MCF 10A (cell line): ENCODE results near the gene MYMK. TPM values are rescaled to one million over a fixed set of nuclear protein-coding genes. Genes with fewer than 3 reads are reported as not detected.

Source experiments
- BruUV-seq: library from RNA; stranded (reverse); fragments of 400-500 nt; replicated peaks from 2 replicates; lab custom pipeline; 2021; lab: Mats Ljungman, UMichigan
- CTCF ChIA-PET: fragments of 300-600 bp; sonication (Branson Sonifier 250); formaldehyde crosslinking; extraction: SDS; loops from one replicate; lab custom pipeline; 2021; ENCODE audit warnings: antibody characterized with exemption, inconsistent platforms; lab: Yijun Ruan, JAX
- POLR2A ChIA-PET: fragments of 300-600, 350-650 bp; sonication (Branson Sonifier 250); formaldehyde crosslinking; extraction: SDS; loops from one replicate; lab custom pipeline; 2020; ENCODE audit warnings: antibody characterized with exemption, inconsistent platforms; lab: Yijun Ruan, JAX
- DNase-seq: peaks from one replicate; pipeline ENCODE4 v3.0.0-alpha.2; 2018; ENCODE audit not compliant: unreplicated experiment
- H3K27ac Mint-ChIP-seq: one replicate; pipeline ENCODE4 v1.8.0; 2022; ENCODE audit warnings: mild to moderate bottlenecking, low read depth, mixed read lengths; ENCODE audit not compliant: unreplicated experiment
- H3K27me3 Mint-ChIP-seq: one replicate; pipeline ENCODE4 v1.8.0; 2022; ENCODE audit warnings: mixed read lengths; ENCODE audit not compliant: insufficient read depth, unreplicated experiment
- H3K36me3 Mint-ChIP-seq: one replicate; pipeline ENCODE4 v1.8.0; 2022; ENCODE audit warnings: mild to moderate bottlenecking, moderate library complexity, mixed read lengths; ENCODE audit not compliant: insufficient read depth, unreplicated experiment
- H3K4me1 Mint-ChIP-seq: one replicate; pipeline ENCODE4 v1.8.0; 2022; ENCODE audit warnings: mixed read lengths; ENCODE audit not compliant: insufficient read depth, unreplicated experiment
- H3K4me3 Mint-ChIP-seq: one replicate; pipeline ENCODE4 v1.8.0; 2022; ENCODE audit warnings: mild to moderate bottlenecking, moderate library complexity, mixed read lengths; ENCODE audit not compliant: unreplicated experiment
- H3K9me3 Mint-ChIP-seq: one replicate; pipeline ENCODE4 v1.8.0; 2022; ENCODE audit warnings: mixed read lengths; ENCODE audit not compliant: unreplicated experiment
- intact Hi-C: fragments of 100-400 bp; cut with micrococcal nuclease; formaldehyde crosslinking; loops from 2 replicates; pipeline ENCODE4 v1.14.1; 2022
- total RNA-seq: library from RNA; stranded (reverse); gene quantifications from 2 replicates; pipeline ENCODE4 v1.2.3, GENCODE V29; 2022
- TF ChIP-seq, protein P1 (sequence below): fragments of 200-600 bp; IDR thresholded peaks from one replicate; pipeline ENCODE4 v1.8.0; 2022; ENCODE audit warnings: antibody characterized with exemption, mild to moderate bottlenecking; ENCODE audit not compliant: unreplicated experiment

MYMK gene
- total RNA-seq, 1 experiment from 2014 or later: not detected

DNA sequence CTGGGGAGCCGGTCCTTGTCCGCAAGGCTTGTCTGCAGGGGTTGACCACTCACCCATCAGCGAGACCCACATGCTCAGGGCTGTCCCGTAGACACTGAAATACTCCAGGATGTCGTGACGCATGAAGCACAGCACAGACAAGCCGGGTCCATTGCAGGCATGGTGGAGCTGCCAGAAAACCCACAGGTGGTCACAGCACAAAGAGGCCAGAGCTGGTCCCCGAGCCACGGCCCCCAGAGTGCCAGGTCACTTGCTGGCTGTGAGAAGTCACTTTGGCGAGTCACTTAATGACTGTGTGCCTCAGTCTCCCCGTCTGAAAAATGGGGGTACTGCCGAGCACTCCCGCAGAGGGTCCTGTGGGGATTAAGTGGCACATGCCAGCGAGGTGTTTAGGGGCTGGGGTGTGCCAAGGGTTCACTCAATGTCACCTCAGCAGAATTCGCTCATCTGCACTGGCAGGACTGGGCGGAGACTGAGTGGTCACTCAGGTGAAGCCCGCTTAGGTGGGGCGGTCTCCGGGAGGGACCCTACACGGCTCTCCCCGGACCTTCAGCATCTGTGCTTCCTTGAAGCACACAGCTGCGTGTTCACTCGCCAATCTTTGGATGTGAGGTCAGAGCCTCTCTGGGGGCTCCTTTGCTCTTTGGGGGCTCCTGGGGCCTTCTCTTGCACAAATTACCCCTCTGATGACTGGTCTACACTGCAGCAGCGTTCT lies 4.5 kb downstream of the MYMK start:
- no peak overlapping the region for H3K27ac Mint-ChIP-seq
- peaks cover 31% of the 10 kb centered on the region for H3K27me3 Mint-ChIP-seq
- ChIA-PET CTCF (interaction anchor here (0.6 to 0.7 kb wide), 3 partner anchors 38 to 1921 kb away, joined by 3 to 4 read pairs (median 3); no protein-coding TSS in a partner anchor), POLR2A (no interaction called here)
- H3K36me3 Mint-ChIP-seq: no peaks in the 10 kb centered on the region
- intact Hi-C loops: no loop called here
- no peak for DNase-seq
- BruUV-seq: no TSS peak
- no peak overlapping the region for H3K4me3 Mint-ChIP-seq
- no peaks in the 10 kb centered on the region for H3K4me1 Mint-ChIP-seq
- TF ChIP-seq, protein P1, sequence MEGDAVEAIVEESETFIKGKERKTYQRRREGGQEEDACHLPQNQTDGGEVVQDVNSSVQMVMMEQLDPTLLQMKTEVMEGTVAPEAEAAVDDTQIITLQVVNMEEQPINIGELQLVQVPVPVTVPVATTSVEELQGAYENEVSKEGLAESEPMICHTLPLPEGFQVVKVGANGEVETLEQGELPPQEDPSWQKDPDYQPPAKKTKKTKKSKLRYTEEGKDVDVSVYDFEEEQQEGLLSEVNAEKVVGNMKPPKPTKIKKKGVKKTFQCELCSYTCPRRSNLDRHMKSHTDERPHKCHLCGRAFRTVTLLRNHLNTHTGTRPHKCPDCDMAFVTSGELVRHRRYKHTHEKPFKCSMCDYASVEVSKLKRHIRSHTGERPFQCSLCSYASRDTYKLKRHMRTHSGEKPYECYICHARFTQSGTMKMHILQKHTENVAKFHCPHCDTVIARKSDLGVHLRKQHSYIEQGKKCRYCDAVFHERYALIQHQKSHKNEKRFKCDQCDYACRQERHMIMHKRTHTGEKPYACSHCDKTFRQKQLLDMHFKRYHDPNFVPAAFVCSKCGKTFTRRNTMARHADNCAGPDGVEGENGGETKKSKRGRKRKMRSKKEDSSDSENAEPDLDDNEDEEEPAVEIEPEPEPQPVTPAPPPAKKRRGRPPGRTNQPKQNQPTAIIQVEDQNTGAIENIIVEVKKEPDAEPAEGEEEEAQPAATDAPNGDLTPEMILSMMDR: no peak
- no peaks in the 10 kb centered on the region for H3K9me3 Mint-ChIP-seq

DNA sequence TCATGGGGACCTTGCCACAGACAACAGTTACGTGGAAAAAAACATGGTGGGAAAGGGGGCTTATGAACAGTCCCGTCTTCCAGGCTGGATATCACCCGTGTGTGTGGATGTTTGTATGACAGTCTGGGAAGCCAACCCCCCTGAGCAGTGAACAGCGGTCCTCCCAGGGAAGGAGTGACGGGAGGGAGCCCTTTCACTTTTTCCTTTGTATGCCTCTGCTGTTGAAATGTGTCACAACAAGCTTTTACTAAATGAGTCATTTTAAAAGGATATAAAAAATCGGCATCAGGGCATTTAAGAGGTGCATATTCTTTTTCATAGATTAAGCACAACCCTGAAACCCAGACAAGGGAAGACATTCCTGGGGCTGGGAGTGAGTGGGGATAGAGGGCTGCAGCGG lies 5.1 kb downstream of the MYMK start:
- POLR2A ChIA-PET: no interaction called here
- H3K36me3 Mint-ChIP-seq: no peaks in the 10 kb centered on the region

DNA sequence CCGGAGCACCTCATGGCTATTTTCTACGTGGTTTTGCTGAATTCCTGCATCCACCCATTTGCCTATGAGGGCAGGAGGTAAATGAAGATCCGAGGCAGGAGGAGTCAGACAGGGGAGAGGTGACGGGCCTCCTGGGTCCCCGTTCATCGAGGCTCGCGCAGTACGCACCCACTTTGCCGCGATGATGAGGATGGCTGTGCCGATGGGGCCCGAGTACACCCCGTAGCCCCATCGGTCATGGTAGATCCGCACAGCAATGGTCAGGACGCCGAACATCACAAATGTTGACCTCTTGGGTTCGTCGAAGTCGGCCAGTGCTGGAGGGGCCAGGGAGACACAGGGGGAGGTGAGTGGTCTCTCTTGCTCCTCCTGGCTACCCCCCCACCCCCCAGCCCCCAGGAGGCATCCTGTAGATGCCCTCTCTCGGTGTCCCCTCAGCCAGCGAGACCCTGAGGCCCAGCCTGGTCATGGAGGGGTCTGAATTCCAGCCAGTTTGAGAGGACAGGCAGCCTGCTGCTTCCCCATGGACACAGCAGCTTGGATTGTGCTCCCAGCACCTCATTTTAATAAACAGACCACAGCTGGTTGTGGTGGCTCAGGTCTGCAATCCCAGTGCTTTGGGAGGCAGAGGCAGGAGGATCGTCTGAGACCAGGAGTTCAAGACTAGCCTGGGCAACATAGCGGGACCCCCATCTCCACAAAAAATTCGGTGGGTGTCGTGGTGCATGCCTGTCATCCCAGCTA lies 5.9 kb downstream of the MYMK start:
- POLR2A ChIA-PET: no interaction called here
- no peaks in the 10 kb centered on the region for H3K36me3 Mint-ChIP-seq
- CTCF ChIA-PET: interaction anchor here (0.6 to 0.7 kb wide), 2 partner anchors 8 to 252 kb away, joined by 3 to 6 read pairs; no protein-coding TSS in a partner anchor

More for the DNA sequence above, 5.1 kb downstream of the MYMK start:
- no peak overlapping the region for H3K4me3 Mint-ChIP-seq
- CTCF ChIA-PET: interaction anchor here (0.7 kb wide), 1 partner anchor 1921 kb away, joined by 4 read pairs; no protein-coding TSS in a partner anchor
- DNase-seq: no peak
- peaks cover 31% of the 10 kb centered on the region for H3K27me3 Mint-ChIP-seq
- intact Hi-C loops: no loop called here
- H3K9me3 Mint-ChIP-seq: no peaks in the 10 kb centered on the region
- H3K4me1 Mint-ChIP-seq: no peaks in the 10 kb centered on the region
- TF ChIP-seq, protein P1: no peak
- H3K27ac Mint-ChIP-seq: no peak overlapping the region
- no TSS peak for BruUV-seq

More for the DNA sequence above, 5.9 kb downstream of the MYMK start:
- TF ChIP-seq, protein P1: no peak
- Mint-ChIP-seq H3K27ac (no peak overlapping the region), H3K9me3 (no peaks in the 10 kb centered on the region), H3K27me3 (peaks cover 27% of the 10 kb centered on the region), H3K4me3 (no peak overlapping the region), H3K4me1 (no peaks in the 10 kb centered on the region)
- intact Hi-C loops: no loop called here
- no TSS peak for BruUV-seq
- DNase-seq: no peak
